SU-DHL-6 (cell line): ENCODE results near the gene NINJ2.

Experiments used
- H2AFZ ChIP-seq: fragments of 200-600 bp; sonication (generic); 2 replicates; pipeline ENCODE4 v1.6.1; 2014; ENCODE audit warnings: low read depth, mild to moderate bottlenecking, moderate library complexity, mixed read lengths, antibody characterized with exemption, low read length; ENCODE audit not compliant: severe bottlenecking
- H3F3A ChIP-seq: fragments of 200-600 bp; shearing (Covaris generic); 2 replicates; pipeline ENCODE4 v1.6.0; 2016; ENCODE audit warnings: antibody characterized with exemption, mild to moderate bottlenecking; ENCODE audit not compliant: insufficient read depth
- H3K27ac ChIP-seq: fragments of 200-600 bp; sonication (generic); 2 replicates; pipeline ENCODE4 v1.5.1; 2016; ENCODE audit warnings: low read depth, mild to moderate bottlenecking, low read length, moderate library complexity, mixed read lengths
- H3K27me3 ChIP-seq: fragments of 200-600 bp; sonication (generic), shearing (Covaris generic); 2 replicates; pipeline ENCODE4 v1.6.0; 2014; ENCODE audit warnings: mild to moderate bottlenecking, low read length
- H3K36me3 ChIP-seq: fragments of 200-600 bp; sonication (generic); 2 replicates; pipeline ENCODE4 v1.6.1; 2014; ENCODE audit warnings: mild to moderate bottlenecking, low read length, mixed read lengths
- H3K4me2 ChIP-seq: fragments of 300-600, 200-600 bp; shearing (Covaris generic), sonication (generic); 2 replicates; pipeline ENCODE4 v1.6.0; 2014; ENCODE audit warnings: low read length, low read depth, mild to moderate bottlenecking; ENCODE audit not compliant: poor library complexity, severe bottlenecking
- H3K4me3 ChIP-seq: fragments of 200-600 bp; sonication (generic); 2 replicates; pipeline ENCODE4 v1.5.1; 2014; ENCODE audit warnings: antibody characterized with exemption, low read length, mild to moderate bottlenecking, mixed read lengths; ENCODE audit not compliant: insufficient read depth, poor library complexity, severe bottlenecking
- H3K79me2 ChIP-seq: fragments of 200-600 bp; sonication (generic); 2 replicates; pipeline ENCODE4 v1.6.1; 2014; ENCODE audit warnings: mild to moderate bottlenecking, low read length, moderate library complexity; ENCODE audit not compliant: insufficient read depth
- H3K9ac ChIP-seq: fragments of 200-600 bp; sonication (generic); 2 replicates; pipeline ENCODE4 v1.7.0; 2014; ENCODE audit warnings: mild to moderate bottlenecking, low read length
- H3K9me2 ChIP-seq: fragments of 200-600 bp; sonication (generic); replicated peaks from 2 replicates; pipeline ENCODE4 v1.6.1; 2014; ENCODE audit warnings: low read length; ENCODE audit not compliant: insufficient read depth
- H3K9me3 ChIP-seq: fragments of 200-600 bp; sonication (generic); 2 replicates; pipeline ENCODE4 v1.6.1; 2014; ENCODE audit warnings: low read length, mixed read lengths; ENCODE audit not compliant: insufficient read depth
- H4K20me1 ChIP-seq: fragments of 200-600 bp; sonication (generic); 2 replicates; pipeline ENCODE4 v1.6.1; 2014; ENCODE audit warnings: low read depth, mild to moderate bottlenecking, antibody characterized with exemption, low read length, moderate library complexity, mixed read lengths
- EZH2phosphoT487 ChIP-seq: fragments of 200-600 bp; sonication (generic), shearing (Covaris generic); conservative IDR thresholded peaks from 2 replicates; pipeline ENCODE4 v1.6.1; 2018; ENCODE audit warnings: mild to moderate bottlenecking, antibody characterized with exemption, low read length, moderate library complexity, mixed read lengths
- TF ChIP-seq, protein P1 (sequence below): fragments of 200-600 bp; sonication (generic); IDR thresholded peaks from one replicate; pipeline ENCODE4 v1.5.1; 2017; ENCODE audit warnings: antibody characterized with exemption, mild to moderate bottlenecking, low read length, moderate library complexity; ENCODE audit not compliant: insufficient read depth, poor library complexity, severe bottlenecking

Gene NINJ2

DNA sequence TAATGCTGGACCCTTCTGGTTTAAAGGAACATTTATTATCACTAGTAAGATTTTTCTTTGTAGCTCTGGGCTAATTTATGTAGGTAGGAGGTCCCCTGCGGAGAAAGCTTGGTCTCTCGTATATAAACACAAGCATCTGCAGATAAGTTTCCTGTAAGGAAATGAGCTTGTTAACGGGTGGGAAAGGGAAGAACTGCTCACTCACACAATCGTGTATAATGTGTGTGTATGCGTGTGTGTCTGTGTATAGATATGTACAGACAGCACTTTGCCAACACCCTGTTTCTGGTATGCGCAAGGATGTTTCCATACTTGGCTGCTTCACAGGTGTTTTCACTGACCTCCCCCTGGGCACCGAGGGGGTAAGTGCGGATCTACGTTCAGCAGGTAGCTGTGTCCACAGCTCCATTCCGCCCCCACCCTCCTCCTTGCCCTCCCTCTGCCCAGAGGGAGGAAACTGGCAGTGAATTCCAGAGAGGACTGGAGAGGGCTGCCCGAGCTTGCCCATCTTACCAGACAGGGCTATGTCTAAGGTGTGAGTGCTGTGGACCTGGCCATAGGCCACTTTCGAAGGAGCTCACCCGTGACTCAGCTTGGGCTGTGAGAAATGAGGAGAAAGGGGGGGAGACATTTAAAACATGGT is 65.2 kb downstream of the NINJ2 start:
- Histone ChIP-seq H3K9me3 (no peaks in the 10 kb centered on the region), H3K27me3 (no peaks in the 10 kb centered on the region), H3K4me3 (no peak overlapping the region), H3K9me2 (no peaks in the 10 kb centered on the region), H3F3A (no peaks in the 10 kb centered on the region), H3K79me2 (no peaks in the 10 kb centered on the region), H2AFZ (no peak overlapping the region), H3K9ac (no peak overlapping the region), H3K36me3 (no peaks in the 10 kb centered on the region), H4K20me1 (no peaks in the 10 kb centered on the region), H3K27ac (no peak overlapping the region), H3K4me2 (no peak overlapping the region)
- TF ChIP-seq EZH2phosphoT487 = no peak
- TF ChIP-seq, protein P1, sequence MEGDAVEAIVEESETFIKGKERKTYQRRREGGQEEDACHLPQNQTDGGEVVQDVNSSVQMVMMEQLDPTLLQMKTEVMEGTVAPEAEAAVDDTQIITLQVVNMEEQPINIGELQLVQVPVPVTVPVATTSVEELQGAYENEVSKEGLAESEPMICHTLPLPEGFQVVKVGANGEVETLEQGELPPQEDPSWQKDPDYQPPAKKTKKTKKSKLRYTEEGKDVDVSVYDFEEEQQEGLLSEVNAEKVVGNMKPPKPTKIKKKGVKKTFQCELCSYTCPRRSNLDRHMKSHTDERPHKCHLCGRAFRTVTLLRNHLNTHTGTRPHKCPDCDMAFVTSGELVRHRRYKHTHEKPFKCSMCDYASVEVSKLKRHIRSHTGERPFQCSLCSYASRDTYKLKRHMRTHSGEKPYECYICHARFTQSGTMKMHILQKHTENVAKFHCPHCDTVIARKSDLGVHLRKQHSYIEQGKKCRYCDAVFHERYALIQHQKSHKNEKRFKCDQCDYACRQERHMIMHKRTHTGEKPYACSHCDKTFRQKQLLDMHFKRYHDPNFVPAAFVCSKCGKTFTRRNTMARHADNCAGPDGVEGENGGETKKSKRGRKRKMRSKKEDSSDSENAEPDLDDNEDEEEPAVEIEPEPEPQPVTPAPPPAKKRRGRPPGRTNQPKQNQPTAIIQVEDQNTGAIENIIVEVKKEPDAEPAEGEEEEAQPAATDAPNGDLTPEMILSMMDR = no peak

DNA sequence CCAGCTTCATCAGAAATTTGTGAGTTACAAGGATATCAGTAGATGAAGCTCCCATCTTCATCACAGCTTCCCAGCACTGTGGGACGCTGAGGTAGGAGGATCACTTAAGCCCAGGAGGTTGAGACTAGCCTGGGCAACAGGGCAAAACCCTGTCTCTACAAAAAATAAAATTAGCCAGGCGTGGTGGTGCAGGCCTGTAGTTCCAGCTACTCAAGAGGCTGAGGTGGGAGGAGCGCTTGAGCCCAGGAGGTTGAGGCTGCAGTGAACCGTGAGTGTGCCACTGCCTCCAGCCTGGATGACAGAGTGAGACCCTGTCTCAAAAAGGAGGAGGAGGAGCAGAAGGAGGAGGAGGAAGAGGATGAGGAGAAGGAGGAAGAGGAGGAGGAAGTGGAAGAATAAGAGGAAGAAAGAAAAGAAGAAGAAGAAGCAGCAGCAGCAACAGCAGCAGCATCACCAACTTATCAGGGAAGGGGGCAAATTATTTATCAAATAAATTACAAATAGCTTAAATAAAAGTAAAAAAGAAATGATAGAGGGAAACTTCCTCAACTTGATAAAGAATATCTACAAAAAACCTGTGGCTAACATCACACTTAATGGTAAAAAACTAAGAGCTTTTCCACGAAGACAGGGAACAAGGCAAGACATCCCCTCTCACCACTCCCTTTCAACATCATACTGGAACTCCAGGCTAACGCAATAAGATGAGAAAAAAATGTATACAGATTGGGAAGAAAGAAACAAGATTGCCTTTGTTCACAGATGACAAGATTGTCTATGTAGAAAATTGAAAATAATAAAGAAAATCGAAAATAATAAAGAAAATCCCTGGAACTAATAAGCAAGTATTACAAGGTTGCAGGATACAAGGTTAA is 69.6 kb downstream of the NINJ2 start:
- H3K27me3 ChIP-seq = no peaks in the 10 kb centered on the region
- H3K9ac ChIP-seq = no peak overlapping the region
- H3F3A ChIP-seq = no peaks in the 10 kb centered on the region
- H3K4me3 ChIP-seq = no peak overlapping the region
- H4K20me1 ChIP-seq = no peaks in the 10 kb centered on the region
- no peaks in the 10 kb centered on the region for H3K79me2 ChIP-seq
- H3K27ac ChIP-seq = no peak overlapping the region
- no peaks in the 10 kb centered on the region for H3K9me2 ChIP-seq
- H2AFZ ChIP-seq = no peak overlapping the region
- H3K9me3 ChIP-seq = no peaks in the 10 kb centered on the region
- TF ChIP-seq, protein P1 = no peak
- no peak for TF ChIP-seq EZH2phosphoT487
- H3K4me2 ChIP-seq = no peak overlapping the region
- H3K36me3 ChIP-seq = no peaks in the 10 kb centered on the region

DNA sequence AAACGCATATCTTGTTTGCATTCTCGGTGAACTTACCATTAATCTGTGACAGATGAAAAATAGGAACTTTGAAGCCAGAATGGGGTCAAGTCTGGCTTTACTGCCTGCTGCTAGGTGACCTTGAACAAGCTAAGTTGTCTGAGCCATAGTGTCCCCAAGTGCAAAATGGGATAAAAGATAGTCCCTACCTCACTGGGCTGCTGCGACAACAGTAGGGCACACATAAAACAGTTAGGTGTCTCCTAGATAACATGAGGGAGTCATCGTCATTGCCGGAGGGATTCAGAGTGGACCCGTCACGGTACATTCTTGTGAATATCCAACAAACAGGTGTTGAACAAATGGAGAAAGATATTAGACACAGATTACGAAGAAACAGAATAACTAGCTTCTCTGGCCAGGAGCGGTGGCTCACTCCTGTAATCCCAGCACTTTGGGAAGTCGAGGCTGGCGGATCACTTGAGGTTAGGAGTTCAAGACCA is 71.2 kb downstream of the NINJ2 start:
- H3K4me3 ChIP-seq = no peak overlapping the region
- no peaks in the 10 kb centered on the region for H3K36me3 ChIP-seq
- no peak overlapping the region for H3K4me2 ChIP-seq
- no peaks in the 10 kb centered on the region for H3F3A ChIP-seq
- no peak overlapping the region for H3K27ac ChIP-seq
- H3K9me3 ChIP-seq = no peaks in the 10 kb centered on the region
- TF ChIP-seq, protein P1 = no peak
- TF ChIP-seq EZH2phosphoT487 = no peak
- H3K9me2 ChIP-seq = no peaks in the 10 kb centered on the region
- no peak overlapping the region for H2AFZ ChIP-seq
- H3K79me2 ChIP-seq = no peaks in the 10 kb centered on the region
- no peaks in the 10 kb centered on the region for H3K27me3 ChIP-seq
- H4K20me1 ChIP-seq = no peaks in the 10 kb centered on the region
- no peak overlapping the region for H3K9ac ChIP-seq
